IMR-90 (cell line): ENCODE measurements around the gene PTPRG. TPM values are rescaled to one million over a fixed set of nuclear protein-coding genes. Genes with fewer than 3 reads are reported as not detected.

ENCODE experiments used
- ATAC-seq: fragments of 200-7000 bp; cut with Tn5 transposase; 2 replicates; pipeline ENCODE4 v1.9.1; 2020; ENCODE audit warnings: low read depth, mild to moderate bottlenecking, moderate library complexity
- BruUV-seq: library from RNA; stranded (reverse); fragments of 400-500 nt; replicated peaks from 2 replicates; lab custom pipeline; 2021; lab: Mats Ljungman, UMichigan
- CTCF ChIA-PET: fragments of 300-600 bp; formaldehyde crosslinking; extraction: SDS; loops from one replicate; lab custom pipeline; 2021; ENCODE audit warnings: antibody characterized with exemption; lab: Yijun Ruan, JAX
- POLR2A ChIA-PET: fragments of 300-600 bp; sonication (Branson Sonifier 250); formaldehyde crosslinking; loops from one replicate; lab custom pipeline; 2022; ENCODE audit warnings: antibody characterized with exemption; ENCODE audit not compliant: unreplicated experiment; lab: Charles Lee
- DNase-seq: peaks from one replicate; pipeline ENCODE4 v3.0.0; 2013
- H2AFZ ChIP-seq: replicated peaks from 2 replicates; pipeline ENCODE3; 2013; ENCODE audit warnings: low read length, mild to moderate bottlenecking; ENCODE audit not compliant: poor library complexity
- H2AK5ac ChIP-seq: 2 replicates; pipeline ENCODE4 v1.6.1; 2013; ENCODE audit warnings: low read depth, low read length, inconsistent platforms
- H2AK9ac ChIP-seq: replicated peaks from 2 replicates; pipeline ENCODE3; 2013; ENCODE audit warnings: mild to moderate bottlenecking, low read depth, low read length, moderate library complexity; ENCODE audit not compliant: poor library complexity
- H2BK120ac ChIP-seq: 2 replicates; pipeline ENCODE4 v1.6.1; 2013; ENCODE audit warnings: low read depth, low read length, inconsistent platforms
- H2BK15ac ChIP-seq: 3 replicates; pipeline ENCODE4 v1.6.1; 2013; ENCODE audit warnings: low read depth, low read length, inconsistent platforms
- H2BK20ac ChIP-seq: 2 replicates; pipeline ENCODE4 v1.6.1; 2013; ENCODE audit warnings: low read depth, mild to moderate bottlenecking, inconsistent platforms, low read length, moderate library complexity
- H2BK5ac ChIP-seq: 2 replicates; pipeline ENCODE4 v1.6.1; 2013; ENCODE audit warnings: mild to moderate bottlenecking, low read depth, low read length, inconsistent platforms; ENCODE audit not compliant: poor library complexity, severe bottlenecking
- H3K14ac ChIP-seq: replicated peaks from 2 replicates; pipeline ENCODE4 v1.6.1; 2013; ENCODE audit warnings: low read depth, low read length, inconsistent platforms
- H3K18ac ChIP-seq: 2 replicates; pipeline ENCODE4 v1.6.1; 2013; ENCODE audit warnings: low read depth, low read length, control low read depth
- H3K23ac ChIP-seq: 2 replicates; pipeline ENCODE4 v1.6.1; 2013; ENCODE audit warnings: low read depth, low read length, inconsistent platforms
- H3K27ac ChIP-seq: 2 replicates; pipeline ENCODE4 v1.5.1; 2013; ENCODE audit warnings: mild to moderate bottlenecking, control low read depth, low read length; ENCODE audit not compliant: insufficient read depth
- H3K27me3 ChIP-seq: 2 replicates; pipeline ENCODE4 v1.6.1; 2013; ENCODE audit warnings: low read length; ENCODE audit not compliant: control insufficient read depth, insufficient read depth
- H3K36me3 ChIP-seq: 2 replicates; pipeline ENCODE4 v1.6.1; 2013; ENCODE audit warnings: low read length, mixed read lengths; ENCODE audit not compliant: control insufficient read depth, insufficient read depth
- H3K4ac ChIP-seq: 2 replicates; pipeline ENCODE4 v1.6.1; 2013; ENCODE audit warnings: low read depth, low read length, inconsistent platforms
- H3K4me1 ChIP-seq: 2 replicates; pipeline ENCODE4 v1.6.1; 2013; ENCODE audit warnings: low read length, mixed read lengths; ENCODE audit not compliant: control insufficient read depth, insufficient read depth
- H3K4me2 ChIP-seq: 2 replicates; pipeline ENCODE4 v1.6.1; 2013; ENCODE audit warnings: low read depth, mild to moderate bottlenecking, control low read depth, low read length, moderate library complexity
- H3K4me3 ChIP-seq: 2 replicates; pipeline ENCODE4 v1.5.1; 2013; ENCODE audit warnings: low read depth, mild to moderate bottlenecking, control low read depth, low read length, moderate library complexity; ENCODE audit not compliant: insufficient read depth
- H3K56ac ChIP-seq: 2 replicates; pipeline ENCODE4 v1.6.1; 2013; ENCODE audit warnings: low read length, inconsistent platforms; ENCODE audit not compliant: insufficient read depth; ENCODE audit errors: extremely low read depth
- H3K79me1 ChIP-seq, 2 experiments: 2 replicates each; pipeline ENCODE4 v1.6.1; 2013; ENCODE audit warnings: low read length in 2 of 2, inconsistent platforms in 1 of 2, low read depth in 1 of 2
- H3K9ac ChIP-seq: 2 replicates; pipeline ENCODE4 v1.6.1; 2013; ENCODE audit warnings: low read depth, low read length, control low read depth
- H3K9me1 ChIP-seq: 2 replicates; pipeline ENCODE4 v1.6.1; 2013; ENCODE audit warnings: low read length, inconsistent platforms; ENCODE audit not compliant: insufficient read depth
- H3K9me3 ChIP-seq: 2 replicates; pipeline ENCODE4 v1.6.1; 2013; ENCODE audit warnings: low read length; ENCODE audit not compliant: control insufficient read depth, insufficient read depth
- H4K20me1 ChIP-seq: 2 replicates; pipeline ENCODE4 v1.6.1; 2013; ENCODE audit warnings: low read length, inconsistent platforms; ENCODE audit not compliant: insufficient read depth
- H4K5ac ChIP-seq: 2 replicates; pipeline ENCODE4 v1.6.1; 2013; ENCODE audit warnings: mild to moderate bottlenecking, low read depth, low read length, control low read depth
- H4K8ac ChIP-seq, 2 experiments: 2 replicates each; pipeline ENCODE4 v1.6.1; 2013; ENCODE audit warnings: low read depth in 2 of 2, low read length in 2 of 2, control low read depth in 1 of 2, inconsistent platforms in 1 of 2
- H4K91ac ChIP-seq: 2 replicates; pipeline ENCODE4 v1.6.1; 2013; ENCODE audit warnings: low read depth, low read length, inconsistent platforms; ENCODE audit not compliant: insufficient read depth
- BHLHE40 ChIP-seq: fragments of 150-350 bp; IDR thresholded peaks from 2 replicates; pipeline ENCODE4 v1.6.1; 2016; ENCODE audit warnings: mild to moderate bottlenecking, low read depth, low read length
- CEBPB ChIP-seq: IDR thresholded peaks from 2 replicates; pipeline ENCODE4 v1.6.1; 2012; ENCODE audit warnings: low read depth, low read length, improper control_type of control experiment
- CHD1 ChIP-seq: IDR thresholded peaks from 2 replicates; pipeline ENCODE4 v1.6.1; 2012; ENCODE audit warnings: low read depth, low read length, improper control_type of control experiment
- CTCF ChIP-seq: conservative IDR thresholded peaks from 2 replicates; pipeline ENCODE4 v1.5.1; 2012; ENCODE audit warnings: mild to moderate bottlenecking, low read depth, low read length, improper control_type of control experiment
- ELK1 ChIP-seq: fragments of 150-350 bp; IDR thresholded peaks from 2 replicates; pipeline ENCODE4 v1.6.1; 2016; ENCODE audit warnings: low read depth, mild to moderate bottlenecking, low read length, moderate library complexity, borderline replicate concordance
- FOS ChIP-seq: fragments of 150-350 bp; IDR thresholded peaks from 2 replicates; pipeline ENCODE4 v1.6.1; 2016; ENCODE audit warnings: low read depth, low read length
- MAFK ChIP-seq: IDR thresholded peaks from 2 replicates; pipeline ENCODE4 v1.6.1; 2012; ENCODE audit warnings: low read depth, low read length, improper control_type of control experiment
- MAZ ChIP-seq: IDR thresholded peaks from 2 replicates; pipeline ENCODE4 v1.6.1; 2012; ENCODE audit warnings: low read depth, mild to moderate bottlenecking, low read length, improper control_type of control experiment, moderate library complexity, borderline replicate concordance
- MXI1 ChIP-seq: IDR thresholded peaks from 2 replicates; pipeline ENCODE4 v1.6.1; 2012; ENCODE audit warnings: low read depth, mild to moderate bottlenecking, low read length, moderate library complexity, borderline replicate concordance
- NFE2L2 ChIP-seq: fragments of 150-350 bp; IDR thresholded peaks from 2 replicates; pipeline ENCODE4 v1.6.1; 2016; ENCODE audit warnings: low read depth, mild to moderate bottlenecking, low read length
- POLR2A ChIP-seq: IDR thresholded peaks from 2 replicates; pipeline ENCODE4 v1.6.1; 2012; ENCODE audit warnings: mild to moderate bottlenecking, low read depth, low read length
- RAD21 ChIP-seq: IDR thresholded peaks from 2 replicates; pipeline ENCODE4 v1.6.1; 2012; ENCODE audit warnings: low read length, improper control_type of control experiment
- RCOR1 ChIP-seq: IDR thresholded peaks from 2 replicates; pipeline ENCODE4 v1.6.1; 2012; ENCODE audit warnings: mild to moderate bottlenecking, low read length, improper control_type of control experiment; ENCODE audit not compliant: insufficient replicate concordance
- USF2 ChIP-seq: fragments of 150-350 bp; IDR thresholded peaks from 2 replicates; pipeline ENCODE4 v1.6.1; 2017; ENCODE audit warnings: mild to moderate bottlenecking, antibody characterized with exemption, low read length, low read depth
- WGBS, 2 experiments: methylation state at CpG; one replicate each; pipeline versions ENCODE4 v1.1.5 to v1.1.7; 2013; ENCODE audit warnings: missing lambda C conversion rate in 2 of 2; ENCODE audit not compliant: insufficient read length in 1 of 2; ENCODE audit errors: extremely low coverage in 2 of 2; 5-methylcytosine and 5-hydroxymethylcytosine counted together
- dilution Hi-C: fragments of 300-500 bp; cut with HindIII; formaldehyde crosslinking; loops from one replicate; pipeline ENCODE4 v1.14.3; 2018; ENCODE audit warnings: low sequenced_read_pairs; ENCODE audit not compliant: unreplicated experiment
- in situ Hi-C: fragments of 300-500 bp; cut with MboI; formaldehyde crosslinking; loops from 3 replicates; pipeline ENCODE4 v1.14.3; 2019; ENCODE audit warnings: low sequenced_read_pairs, inconsistent platforms, mixed read lengths
- intact Hi-C: fragments of 100-400 bp; cut with micrococcal nuclease; formaldehyde crosslinking; loops from 2 replicates; pipeline ENCODE4 v1.10.0; 2022
- polyA plus RNA-seq, 3 experiments: library from polyadenylated mRNA; depleted of rRNA; stranded (reverse); fragments of >200 nt; gene quantifications; 2 replicates each; pipeline ENCODE4 v1.2.3, GENCODE V29; 2012; ENCODE audit warnings: low replicate concordance in 1 of 3
- total RNA-seq: library from RNA; depleted of rRNA; stranded (reverse); fragments of >200 nt; gene quantifications from 2 replicates; pipeline ENCODE4 v1.2.3, GENCODE V29; 2012

PTPRG gene
- total and polyA plus RNA-seq, 2 of the 4 experiments (the other 2 are of a cell fraction), result 7.7 to 31.0 TPM

GRCh38 chr3:61828880-61829721 lies 267.7 kb downstream of the PTPRG start:
- ChIA-PET CTCF (interaction anchor here (1.0 kb wide), 1 partner anchor 265 kb away, joined by 3 read pairs; no protein-coding TSS in a partner anchor), POLR2A (no interaction called here)
- no peaks in the 10 kb centered on the region for H3K9me3 ChIP-seq
- 74% methylated on average over 3 of the region's 16 CpGs; no CpG with 5 or more reads in 1 of the 2 experiments for WGBS, 2 experiments
- peaks cover 13 to 61% of the 10 kb centered on the region in 2 experiments for H3K79me1 ChIP-seq
- H3K18ac ChIP-seq, result no peak overlapping the region
- no peak overlapping the region for H2BK120ac ChIP-seq
- dilution Hi-C loops, result no loop called here
- peak overlapping the region; percentile 43; the same call in 1 of the 2 replicates for H2AK5ac ChIP-seq
- H2AFZ ChIP-seq, result no peak overlapping the region
- peak overlapping the region in 1 of 2 experiments; percentile 5; a peak in 1 of 4 replicates for H4K8ac ChIP-seq
- H3K27me3 ChIP-seq, result no peaks in the 10 kb centered on the region
- H3K4ac ChIP-seq, result peak overlapping the region; percentile 30; the same call in 1 of the 2 replicates
- peaks cover 9% of the 10 kb centered on the region for H3K9me1 ChIP-seq
- no peak overlapping the region for H2BK5ac ChIP-seq
- no peak; the same call in 1 of the 2 replicates for ATAC-seq
- DNase-seq, result no peak
- H3K4me3 ChIP-seq, result no peak overlapping the region
- no peak overlapping the region for H3K4me2 ChIP-seq
- intact Hi-C loops, result no loop called here
- no TSS peak for BruUV-seq
- H2AK9ac ChIP-seq, result no peak overlapping the region
- H3K27ac ChIP-seq, result no peak overlapping the region
- in situ Hi-C loops, result no loop called here
- no peak overlapping the region for H3K9ac ChIP-seq
- H3K14ac ChIP-seq, result peak overlapping the region; percentile 45
- H4K20me1 ChIP-seq, result peaks cover 14% of the 10 kb centered on the region; the same call in 1 of the 2 replicates
- no peak overlapping the region for H4K5ac ChIP-seq
- H4K91ac ChIP-seq, result no peak overlapping the region
- H3K23ac ChIP-seq, result peak overlapping the region; percentile 29
- H2BK20ac ChIP-seq, result no peak overlapping the region
- no peaks in the 10 kb centered on the region for H3K36me3 ChIP-seq
- no peak overlapping the region for H3K56ac ChIP-seq
- no peak overlapping the region; the same call in 2 of the 3 replicates for H2BK15ac ChIP-seq
- peaks cover 5% of the 10 kb centered on the region for H3K4me1 ChIP-seq
- TF ChIP-seq CEBPB (no peak), CHD1 (no peak), MAZ (no peak), CTCF (no peak), MAFK (no peak), POLR2A (no peak), BHLHE40 (no peak), MXI1 (no peak), RAD21 (no peak), FOS (no peak), ELK1 (no peak), RCOR1 (no peak), NFE2L2 (no peak), USF2 (no peak)
